Measurements from ENCODE around the gene ANKIB1.

ANKIB1 gene

GRCh38 chr7:92432299-92432946 is 186.6 kb downstream of the ANKIB1 start:
- H3K9ac ChIP-seq (ENCODE audit: low read depth, low read length, poor library complexity, severe bottlenecking) = no peak overlapping the region
- TF ChIP-seq EZH2phosphoT487 (IDR thresholded peaks at IDR 0.05; ENCODE audit: borderline replicate concordance) = no peak
- no peak for TF ChIP-seq CTCF (conservative IDR thresholded peaks at IDR 0.05; ENCODE audit: low read length)
- no peaks in the 10 kb centered on the region for H3K9me3 ChIP-seq (ENCODE audit: insufficient read depth, low read depth, low read length)
- no peaks in the 10 kb centered on the region for H3K9me2 ChIP-seq (replicated peaks; ENCODE audit: low read depth, low read length)
- no peaks in the 10 kb centered on the region for H4K20me1 ChIP-seq (ENCODE audit: insufficient read depth, low read length, poor library complexity, severe bottlenecking)
- no peaks in the 10 kb centered on the region for H3K79me2 ChIP-seq (ENCODE audit: insufficient read depth, low read length)
- no peak overlapping the region for H3K4me3 ChIP-seq (ENCODE audit: low read length, poor library complexity, severe bottlenecking)
- H3K4me2 ChIP-seq (ENCODE audit: low read depth, low read length, poor library complexity, severe bottlenecking) = no peak overlapping the region
- no peaks in the 10 kb centered on the region for H3K36me3 ChIP-seq (ENCODE audit: insufficient read depth, low read length)
- H3K4me1 ChIP-seq (ENCODE audit: insufficient read depth, low read length, poor library complexity, severe bottlenecking) = no peaks in the 10 kb centered on the region
- H2AFZ ChIP-seq (ENCODE audit: low read length) = no peak overlapping the region
- no peaks in the 10 kb centered on the region for H3K27me3 ChIP-seq (ENCODE audit: insufficient read depth, low read length, poor library complexity, severe bottlenecking)
- no peaks in the 10 kb centered on the region for H3F3A ChIP-seq (ENCODE audit: low read depth)

- no peaks in the 10 kb centered on the region for H3K9me3 ChIP-seq (ENCODE audit: insufficient read depth, low read depth, low read length)
- H3K4me1 ChIP-seq (ENCODE audit: insufficient read depth, low read length, poor library complexity, severe bottlenecking) = no peaks in the 10 kb centered on the region
- no peak overlapping the region for H3K9ac ChIP-seq (ENCODE audit: low read depth, low read length, poor library complexity, severe bottlenecking)
- no peak overlapping the region for H3K4me2 ChIP-seq (ENCODE audit: low read depth, low read length, poor library complexity, severe bottlenecking)
- no peaks in the 10 kb centered on the region for H3K9me2 ChIP-seq (replicated peaks; ENCODE audit: low read depth, low read length)
- no peaks in the 10 kb centered on the region for H3K79me2 ChIP-seq (ENCODE audit: insufficient read depth, low read length)
- H2AFZ ChIP-seq (ENCODE audit: low read length) = no peak overlapping the region
- H3K36me3 ChIP-seq (ENCODE audit: insufficient read depth, low read length) = no peaks in the 10 kb centered on the region
- H3F3A ChIP-seq (ENCODE audit: low read depth) = no peaks in the 10 kb centered on the region
- H3K4me3 ChIP-seq (ENCODE audit: low read length, poor library complexity, severe bottlenecking) = no peak overlapping the region
- H4K20me1 ChIP-seq (ENCODE audit: insufficient read depth, low read length, poor library complexity, severe bottlenecking) = no peaks in the 10 kb centered on the region
- TF ChIP-seq CTCF (conservative IDR thresholded peaks at IDR 0.05; ENCODE audit: low read length) = no peak
- no peak for TF ChIP-seq EZH2phosphoT487 (IDR thresholded peaks at IDR 0.05; ENCODE audit: borderline replicate concordance)
- H3K27me3 ChIP-seq (ENCODE audit: insufficient read depth, low read length, poor library complexity, severe bottlenecking) = no peaks in the 10 kb centered on the region
Observed at GRCh38 chr7:92433019-92433418, 187.2 kb downstream of the ANKIB1 start.

GRCh38 chr7:92435542-92435941 is 189.8 kb downstream of the ANKIB1 start:
- H4K20me1 ChIP-seq (ENCODE audit: insufficient read depth, low read length, poor library complexity, severe bottlenecking) = no peaks in the 10 kb centered on the region
- H3K79me2 ChIP-seq (ENCODE audit: insufficient read depth, low read length) = no peaks in the 10 kb centered on the region
- H3F3A ChIP-seq (ENCODE audit: low read depth) = no peaks in the 10 kb centered on the region
- TF ChIP-seq CTCF (conservative IDR thresholded peaks at IDR 0.05; ENCODE audit: low read length) = no peak
- no peak for TF ChIP-seq EZH2phosphoT487 (IDR thresholded peaks at IDR 0.05; ENCODE audit: borderline replicate concordance)
- H3K27me3 ChIP-seq (ENCODE audit: insufficient read depth, low read length, poor library complexity, severe bottlenecking) = no peaks in the 10 kb centered on the region
- no peaks in the 10 kb centered on the region for H3K9me2 ChIP-seq (replicated peaks; ENCODE audit: low read depth, low read length)
- no peak overlapping the region for H3K4me3 ChIP-seq (ENCODE audit: low read length, poor library complexity, severe bottlenecking)
- H2AFZ ChIP-seq (ENCODE audit: low read length) = no peak overlapping the region
- H3K36me3 ChIP-seq (ENCODE audit: insufficient read depth, low read length) = no peaks in the 10 kb centered on the region
- no peaks in the 10 kb centered on the region for H3K9me3 ChIP-seq (ENCODE audit: insufficient read depth, low read depth, low read length)
- no peak overlapping the region for H3K9ac ChIP-seq (ENCODE audit: low read depth, low read length, poor library complexity, severe bottlenecking)
- H3K4me1 ChIP-seq (ENCODE audit: insufficient read depth, low read length, poor library complexity, severe bottlenecking) = no peaks in the 10 kb centered on the region
- H3K4me2 ChIP-seq (ENCODE audit: low read depth, low read length, poor library complexity, severe bottlenecking) = no peak overlapping the region

All from Loucy (cell line).